Panc1 (cell line): ENCODE measurements around the gene CYB5R4. TPM values are rescaled to one million over a fixed set of nuclear protein-coding genes. Genes with fewer than 3 reads are reported as not detected.

Source experiments
- ATAC-seq: fragments of 200-7000 bp; cut with Tn5 transposase; 2 replicates; pipeline ENCODE4 v1.9.1; 2020; ENCODE audit warnings: mild to moderate bottlenecking, moderate library complexity
- BruUV-seq: library from RNA; stranded (reverse); fragments of 400-500 nt; replicated peaks from 2 replicates; lab custom pipeline; 2021; lab: Mats Ljungman, UMichigan
- CTCF ChIA-PET: fragments of 300-600 bp; sonication (Branson Sonifier 250); formaldehyde crosslinking; loops from one replicate; lab custom pipeline; 2022; ENCODE audit warnings: antibody characterized with exemption; lab: Charles Lee
- POLR2A ChIA-PET: fragments of 300-600 bp; sonication (Branson Sonifier 250); formaldehyde crosslinking; loops from one replicate; lab custom pipeline; 2022; ENCODE audit warnings: antibody characterized with exemption; lab: Charles Lee
- DNase-seq: peaks from one replicate; pipeline ENCODE4 v3.0.0-alpha.2; 2010; ENCODE audit warnings: low read depth, low spot score
- H3K27ac ChIP-seq: 2 replicates; pipeline ENCODE4 v1.5.1; 2011; ENCODE audit warnings: mild to moderate bottlenecking, low read length, inconsistent platforms
- H3K27me3 ChIP-seq: fragments of 200-500 bp; sonication (Bioruptor generic); 2 replicates; pipeline ENCODE4 v1.6.0; 2014; ENCODE audit warnings: low read length, inconsistent platforms; ENCODE audit not compliant: control insufficient read depth, insufficient read depth
- H3K36me3 ChIP-seq: fragments of 200-500 bp; sonication (Bioruptor generic); 2 replicates; pipeline ENCODE4 v1.5.1; 2014; ENCODE audit warnings: inconsistent platforms, mild to moderate bottlenecking, low read length, moderate library complexity; ENCODE audit not compliant: control insufficient read depth, insufficient read depth
- H3K4me1 ChIP-seq: 2 replicates; pipeline ENCODE4 v1.5.1; 2011; ENCODE audit warnings: inconsistent platforms, mild to moderate bottlenecking, low read length, moderate library complexity; ENCODE audit not compliant: control insufficient read depth, insufficient read depth
- H3K4me3 ChIP-seq, 2 experiments: 2 replicates each; pipeline ENCODE4 v1.5.1; 2011 to 2012; ENCODE audit warnings: low read depth in 2 of 2, low read length in 2 of 2, mild to moderate bottlenecking in 2 of 2, inconsistent platforms in 1 of 2, moderate library complexity in 1 of 2
- H3K9me3 ChIP-seq: fragments of 200-500 bp; sonication (Bioruptor generic); 2 replicates; pipeline ENCODE4 v1.5.1; 2014; ENCODE audit warnings: low read depth, mild to moderate bottlenecking, inconsistent platforms, low read length, moderate library complexity; ENCODE audit not compliant: control insufficient read depth, insufficient read depth
- POLR2AphosphoS5 ChIP-seq: IDR thresholded peaks from 2 replicates; pipeline ENCODE4 v1.6.1; 2012; ENCODE audit warnings: mild to moderate bottlenecking, low read depth, low read length, moderate library complexity
- SIN3A ChIP-seq: IDR thresholded peaks from 2 replicates; pipeline ENCODE4 v1.6.1; 2012; ENCODE audit warnings: low read depth, mild to moderate bottlenecking, low read length, moderate library complexity, borderline replicate concordance; ENCODE audit not compliant: insufficient read depth
- TCF7L2 ChIP-seq: IDR thresholded peaks from 2 replicates; pipeline ENCODE4 v1.6.1; 2011; ENCODE audit warnings: mild to moderate bottlenecking, low read depth, low read length, inconsistent platforms
- in situ Hi-C: cut with HindIII; loops from 2 replicates; pipeline ENCODE4 v1.10.0; 2016; ENCODE audit warnings: low sequenced_read_pairs, low pct_unique_long_range_greater_than_20kb
- intact Hi-C: fragments of 100-400 bp; cut with micrococcal nuclease; formaldehyde crosslinking; loops from one replicate; pipeline ENCODE4 v1.10.0; 2022; ENCODE audit not compliant: unreplicated experiment
- total RNA-seq: library from RNA; stranded (reverse); gene quantifications from one replicate; pipeline ENCODE4 v1.2.1, GENCODE V29; 2021; ENCODE audit not compliant: unreplicated experiment
- TF ChIP-seq, protein P1 (sequence below), 2 experiments: IDR thresholded peaks; 2 replicates each; pipeline ENCODE4 v1.6.1; 2011 to 2012; ENCODE audit warnings: low read depth in 2 of 2, control low read depth in 1 of 2, low read length in 1 of 2, mild to moderate bottlenecking in 1 of 2, moderate library complexity in 1 of 2; ENCODE audit not compliant: insufficient read depth in 1 of 2
- TF ChIP-seq, protein P2 (sequence below): fragments of 450-650 bp; IDR thresholded peaks from 2 replicates; pipeline ENCODE4 v1.5.1; 2017; ENCODE audit warnings: mild to moderate bottlenecking

CYB5R4 gene
- total RNA-seq, 1 experiment from 2014 or later, result 31.7 TPM

DNA sequence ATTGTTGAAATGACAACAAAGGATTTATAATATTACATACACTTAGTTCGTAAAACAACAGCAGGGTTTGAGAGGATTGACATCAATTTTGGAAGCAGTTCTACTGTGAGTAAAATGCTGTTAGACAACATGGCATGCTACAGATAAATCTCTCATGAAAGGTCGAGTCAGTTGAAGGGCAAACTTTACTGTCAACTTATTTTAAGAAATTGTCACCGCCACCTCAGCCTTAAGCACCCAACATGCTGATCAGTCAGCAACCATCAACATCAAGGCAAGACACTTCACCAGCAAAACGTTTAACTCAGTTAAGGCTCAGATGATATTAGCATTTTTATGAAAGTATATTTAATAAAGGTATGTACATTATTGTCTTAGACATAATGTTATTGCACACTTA, 31.0 kb downstream of the CYB5R4 start:
- DNase-seq (no peak), ATAC-seq (no peak)
- no peaks in the 10 kb centered on the region for H3K27me3 ChIP-seq
- no peaks in the 10 kb centered on the region for H3K36me3 ChIP-seq
- H3K4me1 ChIP-seq, result no peaks in the 10 kb centered on the region; the same call in 1 of the 2 replicates
- in situ Hi-C loops, result no loop called here
- BruUV-seq, result no TSS peak
- intact Hi-C loops, result no loop called here
- POLR2A ChIA-PET, result no interaction called here
- H3K4me3 ChIP-seq, result no peak overlapping the region
- H3K27ac ChIP-seq, result no peak overlapping the region
- CTCF ChIA-PET, result no interaction called here
- H3K9me3 ChIP-seq, result no peaks in the 10 kb centered on the region
- TF ChIP-seq POLR2AphosphoS5, result no peak
- TF ChIP-seq TCF7L2, result no peak
- TF ChIP-seq, protein P1, sequence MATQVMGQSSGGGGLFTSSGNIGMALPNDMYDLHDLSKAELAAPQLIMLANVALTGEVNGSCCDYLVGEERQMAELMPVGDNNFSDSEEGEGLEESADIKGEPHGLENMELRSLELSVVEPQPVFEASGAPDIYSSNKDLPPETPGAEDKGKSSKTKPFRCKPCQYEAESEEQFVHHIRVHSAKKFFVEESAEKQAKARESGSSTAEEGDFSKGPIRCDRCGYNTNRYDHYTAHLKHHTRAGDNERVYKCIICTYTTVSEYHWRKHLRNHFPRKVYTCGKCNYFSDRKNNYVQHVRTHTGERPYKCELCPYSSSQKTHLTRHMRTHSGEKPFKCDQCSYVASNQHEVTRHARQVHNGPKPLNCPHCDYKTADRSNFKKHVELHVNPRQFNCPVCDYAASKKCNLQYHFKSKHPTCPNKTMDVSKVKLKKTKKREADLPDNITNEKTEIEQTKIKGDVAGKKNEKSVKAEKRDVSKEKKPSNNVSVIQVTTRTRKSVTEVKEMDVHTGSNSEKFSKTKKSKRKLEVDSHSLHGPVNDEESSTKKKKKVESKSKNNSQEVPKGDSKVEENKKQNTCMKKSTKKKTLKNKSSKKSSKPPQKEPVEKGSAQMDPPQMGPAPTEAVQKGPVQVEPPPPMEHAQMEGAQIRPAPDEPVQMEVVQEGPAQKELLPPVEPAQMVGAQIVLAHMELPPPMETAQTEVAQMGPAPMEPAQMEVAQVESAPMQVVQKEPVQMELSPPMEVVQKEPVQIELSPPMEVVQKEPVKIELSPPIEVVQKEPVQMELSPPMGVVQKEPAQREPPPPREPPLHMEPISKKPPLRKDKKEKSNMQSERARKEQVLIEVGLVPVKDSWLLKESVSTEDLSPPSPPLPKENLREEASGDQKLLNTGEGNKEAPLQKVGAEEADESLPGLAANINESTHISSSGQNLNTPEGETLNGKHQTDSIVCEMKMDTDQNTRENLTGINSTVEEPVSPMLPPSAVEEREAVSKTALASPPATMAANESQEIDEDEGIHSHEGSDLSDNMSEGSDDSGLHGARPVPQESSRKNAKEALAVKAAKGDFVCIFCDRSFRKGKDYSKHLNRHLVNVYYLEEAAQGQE (IDR thresholded peaks at IDR 0.05; ENCODE audit: insufficient read depth in 1 of 2, low read depth in 2 of 2, low read length in 1 of 2), result no peak
- TF ChIP-seq, protein P2, sequence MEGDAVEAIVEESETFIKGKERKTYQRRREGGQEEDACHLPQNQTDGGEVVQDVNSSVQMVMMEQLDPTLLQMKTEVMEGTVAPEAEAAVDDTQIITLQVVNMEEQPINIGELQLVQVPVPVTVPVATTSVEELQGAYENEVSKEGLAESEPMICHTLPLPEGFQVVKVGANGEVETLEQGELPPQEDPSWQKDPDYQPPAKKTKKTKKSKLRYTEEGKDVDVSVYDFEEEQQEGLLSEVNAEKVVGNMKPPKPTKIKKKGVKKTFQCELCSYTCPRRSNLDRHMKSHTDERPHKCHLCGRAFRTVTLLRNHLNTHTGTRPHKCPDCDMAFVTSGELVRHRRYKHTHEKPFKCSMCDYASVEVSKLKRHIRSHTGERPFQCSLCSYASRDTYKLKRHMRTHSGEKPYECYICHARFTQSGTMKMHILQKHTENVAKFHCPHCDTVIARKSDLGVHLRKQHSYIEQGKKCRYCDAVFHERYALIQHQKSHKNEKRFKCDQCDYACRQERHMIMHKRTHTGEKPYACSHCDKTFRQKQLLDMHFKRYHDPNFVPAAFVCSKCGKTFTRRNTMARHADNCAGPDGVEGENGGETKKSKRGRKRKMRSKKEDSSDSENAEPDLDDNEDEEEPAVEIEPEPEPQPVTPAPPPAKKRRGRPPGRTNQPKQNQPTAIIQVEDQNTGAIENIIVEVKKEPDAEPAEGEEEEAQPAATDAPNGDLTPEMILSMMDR, result no peak
- no peak for TF ChIP-seq SIN3A

DNA sequence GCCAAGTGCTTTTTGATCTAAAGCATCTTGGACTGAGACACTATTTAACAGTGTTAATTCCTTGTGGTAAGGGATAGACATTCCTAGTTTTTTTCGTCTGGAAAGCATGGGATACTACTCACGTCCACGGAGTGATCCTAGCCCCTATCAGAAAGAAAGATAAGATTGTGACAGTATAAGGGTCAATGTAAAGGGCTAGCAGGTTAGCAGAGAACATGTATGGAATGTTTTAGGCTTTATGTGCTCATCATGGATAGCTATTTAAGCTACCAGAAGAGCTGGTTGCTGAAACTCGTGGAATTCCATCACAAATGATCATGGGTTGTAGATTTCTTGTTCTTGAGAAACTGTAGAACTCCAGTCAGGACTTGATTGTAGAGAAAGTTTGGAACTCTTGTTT, 32.1 kb downstream of the CYB5R4 start:
- Histone ChIP-seq H3K4me1 (no peaks in the 10 kb centered on the region; the same call in 1 of the 2 replicates), H3K36me3 (no peaks in the 10 kb centered on the region), H3K4me3 (no peak overlapping the region), H3K27me3 (no peaks in the 10 kb centered on the region), H3K27ac (no peak overlapping the region), H3K9me3 (no peaks in the 10 kb centered on the region)
- CTCF ChIA-PET, result no interaction called here
- TF ChIP-seq, protein P1 (IDR thresholded peaks at IDR 0.05; ENCODE audit: insufficient read depth in 1 of 2, low read depth in 2 of 2, low read length in 1 of 2), result no peak
- TF ChIP-seq SIN3A (no peak), POLR2AphosphoS5 (no peak), TCF7L2 (no peak)
- TF ChIP-seq, protein P2, result no peak
- POLR2A ChIA-PET, result no interaction called here
- ATAC-seq (no peak), DNase-seq (no peak)
- in situ Hi-C loops (no loop called here), intact Hi-C loops (no loop called here)
- BruUV-seq, result no TSS peak
